Measurements from ENCODE around the gene TMEM121B. TPM values are rescaled to one million over a fixed set of nuclear protein-coding genes. Genes with fewer than 3 reads are reported as not detected.
A peak's percentile ranks its signal among the peaks of the same experiment; 100 is the strongest.

TMEM121B gene
- total and polyA plus RNA-seq, 2 experiments from 2014 or later: 2.0 to 7.2 TPM

DNA sequence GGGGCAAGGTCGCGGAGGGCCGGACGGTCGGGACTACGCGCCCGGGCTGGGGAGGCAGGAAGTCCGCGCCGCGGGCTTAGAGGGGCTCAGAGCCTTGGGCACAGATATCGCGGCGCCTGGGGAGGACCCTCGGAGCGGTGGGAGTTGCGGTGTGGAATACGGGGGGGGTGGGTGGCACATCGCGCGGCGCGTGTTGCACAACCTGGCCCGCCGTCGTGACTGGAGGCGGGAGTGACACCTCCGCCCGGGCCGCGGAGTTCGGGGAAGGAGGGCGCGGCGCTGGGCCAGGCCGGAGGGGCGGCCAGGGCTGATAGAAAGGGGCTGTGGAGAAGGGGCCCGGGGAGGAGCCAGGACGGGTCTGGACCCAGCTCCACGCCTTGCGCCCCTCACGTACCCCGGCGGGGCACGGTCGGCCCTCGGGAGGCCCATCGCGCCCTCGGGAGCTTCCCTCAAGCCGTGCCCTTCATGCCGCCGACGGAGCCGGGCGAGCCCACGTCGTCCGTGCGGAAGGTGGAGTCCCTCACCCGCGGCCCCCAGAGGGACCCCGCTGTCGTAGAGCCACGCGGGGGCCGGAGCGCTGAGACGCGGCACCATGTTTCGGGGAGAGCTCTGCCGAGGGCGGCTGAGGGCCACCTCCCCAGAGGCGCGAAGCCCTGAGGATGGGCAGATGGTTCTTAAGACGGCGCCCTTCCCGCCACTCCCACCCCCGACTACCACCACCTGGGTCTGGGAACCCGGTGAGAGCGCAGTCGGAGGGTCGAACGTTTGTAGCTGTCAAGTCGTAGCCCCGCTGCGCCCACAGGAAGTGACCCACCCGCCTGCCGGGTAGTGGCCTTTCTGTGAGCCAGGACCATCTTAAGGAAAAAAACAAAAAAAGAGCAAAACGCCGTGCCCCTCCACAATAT is 35.6 kb downstream of the TMEM121B start:
- peak overlapping the region; percentile 83 for H3K4me3 ChIP-seq
- no peak for TF ChIP-seq JUNB (IDR thresholded peaks at IDR 0.05; ENCODE audit: unreplicated experiment)
- TF ChIP-seq, protein P1, sequence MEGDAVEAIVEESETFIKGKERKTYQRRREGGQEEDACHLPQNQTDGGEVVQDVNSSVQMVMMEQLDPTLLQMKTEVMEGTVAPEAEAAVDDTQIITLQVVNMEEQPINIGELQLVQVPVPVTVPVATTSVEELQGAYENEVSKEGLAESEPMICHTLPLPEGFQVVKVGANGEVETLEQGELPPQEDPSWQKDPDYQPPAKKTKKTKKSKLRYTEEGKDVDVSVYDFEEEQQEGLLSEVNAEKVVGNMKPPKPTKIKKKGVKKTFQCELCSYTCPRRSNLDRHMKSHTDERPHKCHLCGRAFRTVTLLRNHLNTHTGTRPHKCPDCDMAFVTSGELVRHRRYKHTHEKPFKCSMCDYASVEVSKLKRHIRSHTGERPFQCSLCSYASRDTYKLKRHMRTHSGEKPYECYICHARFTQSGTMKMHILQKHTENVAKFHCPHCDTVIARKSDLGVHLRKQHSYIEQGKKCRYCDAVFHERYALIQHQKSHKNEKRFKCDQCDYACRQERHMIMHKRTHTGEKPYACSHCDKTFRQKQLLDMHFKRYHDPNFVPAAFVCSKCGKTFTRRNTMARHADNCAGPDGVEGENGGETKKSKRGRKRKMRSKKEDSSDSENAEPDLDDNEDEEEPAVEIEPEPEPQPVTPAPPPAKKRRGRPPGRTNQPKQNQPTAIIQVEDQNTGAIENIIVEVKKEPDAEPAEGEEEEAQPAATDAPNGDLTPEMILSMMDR (conservative IDR thresholded peaks at IDR 0.05; ENCODE audit: low read depth in 2 of 2): no peak
- TF ChIP-seq ZNF114 (CRISPR knock-in tag; IDR thresholded peaks at IDR 0.05): no peak
- TF ChIP-seq EZH2phosphoT487 (IDR thresholded peaks at IDR 0.05; ENCODE audit: unreplicated experiment): no peak
- TF ChIP-seq CREB1 (CRISPR knock-in tag; IDR thresholded peaks at IDR 0.05; ENCODE audit: low read depth): no peak
- TF ChIP-seq POLR2AphosphoS5 (IDR thresholded peaks at IDR 0.05; ENCODE audit: low read depth): no peak
- TF ChIP-seq ZNF331 (CRISPR knock-in tag; IDR thresholded peaks at IDR 0.05; ENCODE audit: low read depth): no peak
- TF ChIP-seq, protein P2, sequence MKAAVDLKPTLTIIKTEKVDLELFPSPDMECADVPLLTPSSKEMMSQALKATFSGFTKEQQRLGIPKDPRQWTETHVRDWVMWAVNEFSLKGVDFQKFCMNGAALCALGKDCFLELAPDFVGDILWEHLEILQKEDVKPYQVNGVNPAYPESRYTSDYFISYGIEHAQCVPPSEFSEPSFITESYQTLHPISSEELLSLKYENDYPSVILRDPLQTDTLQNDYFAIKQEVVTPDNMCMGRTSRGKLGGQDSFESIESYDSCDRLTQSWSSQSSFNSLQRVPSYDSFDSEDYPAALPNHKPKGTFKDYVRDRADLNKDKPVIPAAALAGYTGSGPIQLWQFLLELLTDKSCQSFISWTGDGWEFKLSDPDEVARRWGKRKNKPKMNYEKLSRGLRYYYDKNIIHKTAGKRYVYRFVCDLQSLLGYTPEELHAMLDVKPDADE (IDR thresholded peaks at IDR 0.05): no peak
- TF ChIP-seq, protein P3, sequence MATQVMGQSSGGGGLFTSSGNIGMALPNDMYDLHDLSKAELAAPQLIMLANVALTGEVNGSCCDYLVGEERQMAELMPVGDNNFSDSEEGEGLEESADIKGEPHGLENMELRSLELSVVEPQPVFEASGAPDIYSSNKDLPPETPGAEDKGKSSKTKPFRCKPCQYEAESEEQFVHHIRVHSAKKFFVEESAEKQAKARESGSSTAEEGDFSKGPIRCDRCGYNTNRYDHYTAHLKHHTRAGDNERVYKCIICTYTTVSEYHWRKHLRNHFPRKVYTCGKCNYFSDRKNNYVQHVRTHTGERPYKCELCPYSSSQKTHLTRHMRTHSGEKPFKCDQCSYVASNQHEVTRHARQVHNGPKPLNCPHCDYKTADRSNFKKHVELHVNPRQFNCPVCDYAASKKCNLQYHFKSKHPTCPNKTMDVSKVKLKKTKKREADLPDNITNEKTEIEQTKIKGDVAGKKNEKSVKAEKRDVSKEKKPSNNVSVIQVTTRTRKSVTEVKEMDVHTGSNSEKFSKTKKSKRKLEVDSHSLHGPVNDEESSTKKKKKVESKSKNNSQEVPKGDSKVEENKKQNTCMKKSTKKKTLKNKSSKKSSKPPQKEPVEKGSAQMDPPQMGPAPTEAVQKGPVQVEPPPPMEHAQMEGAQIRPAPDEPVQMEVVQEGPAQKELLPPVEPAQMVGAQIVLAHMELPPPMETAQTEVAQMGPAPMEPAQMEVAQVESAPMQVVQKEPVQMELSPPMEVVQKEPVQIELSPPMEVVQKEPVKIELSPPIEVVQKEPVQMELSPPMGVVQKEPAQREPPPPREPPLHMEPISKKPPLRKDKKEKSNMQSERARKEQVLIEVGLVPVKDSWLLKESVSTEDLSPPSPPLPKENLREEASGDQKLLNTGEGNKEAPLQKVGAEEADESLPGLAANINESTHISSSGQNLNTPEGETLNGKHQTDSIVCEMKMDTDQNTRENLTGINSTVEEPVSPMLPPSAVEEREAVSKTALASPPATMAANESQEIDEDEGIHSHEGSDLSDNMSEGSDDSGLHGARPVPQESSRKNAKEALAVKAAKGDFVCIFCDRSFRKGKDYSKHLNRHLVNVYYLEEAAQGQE (IDR thresholded peaks at IDR 0.05; ENCODE audit: unreplicated experiment): no peak
- TF ChIP-seq, protein P4, sequence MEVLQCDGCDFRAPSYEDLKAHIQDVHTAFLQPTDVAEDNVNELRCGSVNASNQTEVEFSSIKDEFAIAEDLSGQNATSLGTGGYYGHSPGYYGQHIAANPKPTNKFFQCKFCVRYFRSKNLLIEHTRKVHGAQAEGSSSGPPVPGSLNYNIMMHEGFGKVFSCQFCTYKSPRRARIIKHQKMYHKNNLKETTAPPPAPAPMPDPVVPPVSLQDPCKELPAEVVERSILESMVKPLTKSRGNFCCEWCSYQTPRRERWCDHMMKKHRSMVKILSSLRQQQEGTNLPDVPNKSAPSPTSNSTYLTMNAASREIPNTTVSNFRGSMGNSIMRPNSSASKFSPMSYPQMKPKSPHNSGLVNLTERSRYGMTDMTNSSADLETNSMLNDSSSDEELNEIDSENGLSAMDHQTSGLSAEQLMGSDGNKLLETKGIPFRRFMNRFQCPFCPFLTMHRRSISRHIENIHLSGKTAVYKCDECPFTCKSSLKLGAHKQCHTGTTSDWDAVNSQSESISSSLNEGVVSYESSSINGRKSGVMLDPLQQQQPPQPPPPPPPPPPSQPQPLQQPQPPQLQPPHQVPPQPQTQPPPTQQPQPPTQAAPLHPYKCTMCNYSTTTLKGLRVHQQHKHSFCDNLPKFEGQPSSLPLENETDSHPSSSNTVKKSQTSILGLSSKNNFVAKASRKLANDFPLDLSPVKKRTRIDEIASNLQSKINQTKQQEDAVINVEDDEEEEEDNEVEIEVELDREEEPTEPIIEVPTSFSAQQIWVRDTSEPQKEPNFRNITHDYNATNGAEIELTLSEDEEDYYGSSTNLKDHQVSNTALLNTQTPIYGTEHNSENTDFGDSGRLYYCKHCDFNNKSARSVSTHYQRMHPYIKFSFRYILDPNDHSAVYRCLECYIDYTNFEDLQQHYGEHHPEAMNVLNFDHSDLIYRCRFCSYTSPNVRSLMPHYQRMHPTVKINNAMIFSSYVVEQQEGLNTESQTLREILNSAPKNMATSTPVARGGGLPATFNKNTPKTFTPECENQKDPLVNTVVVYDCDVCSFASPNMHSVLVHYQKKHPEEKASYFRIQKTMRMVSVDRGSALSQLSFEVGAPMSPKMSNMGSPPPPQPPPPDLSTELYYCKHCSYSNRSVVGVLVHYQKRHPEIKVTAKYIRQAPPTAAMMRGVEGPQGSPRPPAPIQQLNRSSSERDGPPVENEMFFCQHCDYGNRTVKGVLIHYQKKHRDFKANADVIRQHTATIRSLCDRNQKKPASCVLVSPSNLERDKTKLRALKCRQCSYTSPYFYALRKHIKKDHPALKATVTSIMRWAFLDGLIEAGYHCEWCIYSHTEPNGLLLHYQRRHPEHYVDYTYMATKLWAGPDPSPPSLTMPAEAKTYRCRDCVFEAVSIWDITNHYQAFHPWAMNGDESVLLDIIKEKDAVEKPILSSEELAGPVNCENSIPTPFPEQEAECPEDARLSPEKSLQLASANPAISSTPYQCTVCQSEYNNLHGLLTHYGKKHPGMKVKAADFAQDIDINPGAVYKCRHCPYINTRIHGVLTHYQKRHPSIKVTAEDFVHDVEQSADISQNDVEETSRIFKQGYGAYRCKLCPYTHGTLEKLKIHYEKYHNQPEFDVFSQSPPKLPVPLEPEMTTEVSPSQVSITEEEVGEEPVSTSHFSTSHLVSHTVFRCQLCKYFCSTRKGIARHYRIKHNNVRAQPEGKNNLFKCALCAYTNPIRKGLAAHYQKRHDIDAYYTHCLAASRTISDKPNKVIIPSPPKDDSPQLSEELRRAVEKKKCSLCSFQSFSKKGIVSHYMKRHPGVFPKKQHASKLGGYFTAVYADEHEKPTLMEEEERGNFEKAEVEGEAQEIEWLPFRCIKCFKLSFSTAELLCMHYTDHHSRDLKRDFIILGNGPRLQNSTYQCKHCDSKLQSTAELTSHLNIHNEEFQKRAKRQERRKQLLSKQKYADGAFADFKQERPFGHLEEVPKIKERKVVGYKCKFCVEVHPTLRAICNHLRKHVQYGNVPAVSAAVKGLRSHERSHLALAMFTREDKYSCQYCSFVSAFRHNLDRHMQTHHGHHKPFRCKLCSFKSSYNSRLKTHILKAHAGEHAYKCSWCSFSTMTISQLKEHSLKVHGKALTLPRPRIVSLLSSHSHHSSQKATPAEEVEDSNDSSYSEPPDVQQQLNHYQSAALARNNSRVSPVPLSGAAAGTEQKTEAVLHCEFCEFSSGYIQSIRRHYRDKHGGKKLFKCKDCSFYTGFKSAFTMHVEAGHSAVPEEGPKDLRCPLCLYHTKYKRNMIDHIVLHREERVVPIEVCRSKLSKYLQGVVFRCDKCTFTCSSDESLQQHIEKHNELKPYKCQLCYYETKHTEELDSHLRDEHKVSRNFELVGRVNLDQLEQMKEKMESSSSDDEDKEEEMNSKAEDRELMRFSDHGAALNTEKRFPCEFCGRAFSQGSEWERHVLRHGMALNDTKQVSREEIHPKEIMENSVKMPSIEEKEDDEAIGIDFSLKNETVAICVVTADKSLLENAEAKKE (CRISPR knock-in tag; IDR thresholded peaks at IDR 0.05): no peak
- TF ChIP-seq NANOG (IDR thresholded peaks at IDR 0.05; ENCODE audit: borderline replicate concordance): no peak
- TF ChIP-seq STAT1 (IDR thresholded peaks at IDR 0.05; ENCODE audit: unreplicated experiment): no peak
- peaks cover 27% of the 10 kb centered on the region for H3K27me3 Mint-ChIP-seq (ENCODE audit: insufficient read depth, low read depth, poor library complexity)
- H3K36me3 ChIP-seq (ENCODE audit: insufficient read depth): no peaks in the 10 kb centered on the region
- peaks cover 14% of the 10 kb centered on the region; the same call in 1 of the 2 replicates for H3K4me1 ChIP-seq (ENCODE audit: insufficient read depth)
- H3K9me2 ChIP-seq (ENCODE audit: insufficient read depth): no peaks in the 10 kb centered on the region
- ATAC-seq (peak; percentile 49), DNase-seq (ENCODE audit: low spot score) (peak; percentile 46)
- no peaks in the 10 kb centered on the region; the same call in 2 of the 3 replicates for H3K9me3 Mint-ChIP-seq
- peaks cover 4% of the 10 kb centered on the region for H4K20me1 ChIP-seq (replicated peaks; ENCODE audit: insufficient read depth)
- H3F3A ChIP-seq (replicated peaks; ENCODE audit: low read depth): peaks cover 7% of the 10 kb centered on the region
- H3K36me3 Mint-ChIP-seq (ENCODE audit: low read depth): no peaks in the 10 kb centered on the region
- peaks cover 3% of the 10 kb centered on the region; the same call in 1 of the 2 replicates for H3K79me2 ChIP-seq (replicated peaks; ENCODE audit: insufficient read depth)
- peak overlapping the region; percentile 93 for H3K4me2 ChIP-seq
- peak overlapping the region; percentile 76 for H2AFZ ChIP-seq
- peak overlapping the region; percentile 78 for H3K4me3 Mint-ChIP-seq
- no peak overlapping the region for H3K27ac Mint-ChIP-seq
- no peak overlapping the region for H3K27ac ChIP-seq (ENCODE audit: low read depth)
- peaks cover 20% of the 10 kb centered on the region for H3K4me1 Mint-ChIP-seq
- peaks cover 31% of the 10 kb centered on the region for H3K27me3 ChIP-seq (ENCODE audit: insufficient read depth)

Data from GM23338 (cell line).